IPS DF 4.7 (cell line): ENCODE data around the gene ALKBH7.

ENCODE experiments used
- DNase-seq: peaks from one replicate; pipeline ENCODE4 v3.0.0-alpha.2; 2013; ENCODE audit warnings: low spot score; ENCODE audit errors: extremely low read depth

ALKBH7 gene

DNA sequence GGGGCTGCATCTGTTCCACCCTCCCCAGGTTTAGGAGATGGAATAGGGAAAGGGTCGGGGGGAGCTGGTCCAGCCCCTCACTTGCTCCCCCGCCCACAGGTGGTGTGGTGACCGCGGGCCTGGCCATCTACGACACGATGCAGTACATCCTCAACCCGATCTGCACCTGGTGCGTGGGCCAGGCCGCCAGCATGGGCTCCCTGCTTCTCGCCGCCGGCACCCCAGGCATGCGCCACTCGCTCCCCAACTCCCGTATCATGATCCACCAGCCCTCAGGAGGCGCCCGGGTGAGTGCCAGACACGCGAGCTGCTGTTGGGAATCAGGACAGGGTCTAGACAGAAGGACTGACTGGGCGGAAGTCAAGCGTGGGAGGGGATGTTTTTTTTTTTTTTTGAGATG, 8.2 kb upstream of the ALKBH7 start:
- no peak for DNase-seq

DNA sequence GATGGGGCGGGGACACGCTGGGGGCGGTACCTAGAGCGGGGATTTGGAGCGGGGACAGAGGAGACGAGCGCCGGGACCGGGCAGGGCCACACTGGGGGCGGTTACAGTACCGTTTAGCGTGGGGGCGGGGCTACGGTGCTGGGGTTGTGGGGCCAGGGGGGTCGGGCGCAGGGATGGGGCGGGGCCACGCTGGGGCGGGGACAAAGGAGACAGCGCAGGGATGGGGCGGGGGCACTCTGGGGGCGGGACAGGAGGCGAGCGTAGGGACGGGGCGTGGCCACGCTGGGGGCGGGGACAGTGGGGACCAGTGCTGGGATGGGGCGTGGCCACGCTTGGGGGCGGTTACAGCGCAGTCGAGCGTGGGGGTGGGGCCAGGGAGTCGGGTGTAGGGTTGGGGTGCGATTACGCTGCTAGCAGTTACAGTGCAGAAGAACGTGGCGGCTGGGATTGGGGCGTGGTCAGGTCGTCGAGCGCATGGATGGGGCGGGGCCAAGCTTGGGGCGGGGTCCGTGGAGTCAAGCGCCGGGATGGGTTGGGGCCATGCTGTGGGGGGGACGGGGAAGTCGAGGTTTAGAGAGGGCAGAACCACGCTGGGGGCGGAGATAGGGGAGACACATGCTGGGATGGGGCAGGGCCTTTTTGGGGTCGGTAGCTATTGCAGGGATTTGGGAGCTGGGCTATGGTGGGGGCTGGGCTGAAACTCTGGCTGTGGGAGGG, 660 bp downstream of the ALKBH7 start:
- no peak for DNase-seq

DNA sequence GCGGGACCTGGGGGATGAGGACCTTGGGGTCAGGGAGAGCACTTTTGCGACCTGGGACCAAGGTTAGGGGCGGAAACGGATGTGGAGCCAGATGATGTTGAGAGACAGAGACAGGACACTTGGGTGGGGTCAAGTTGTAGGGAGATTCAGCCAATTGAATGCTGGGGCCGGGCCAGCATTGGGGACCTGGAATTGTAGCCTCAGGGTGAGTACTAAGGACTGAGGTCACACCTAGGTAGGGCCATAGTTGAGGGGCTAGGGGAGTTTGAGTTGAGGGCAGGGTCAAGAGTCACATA, 1.2 kb downstream of the ALKBH7 start:
- DNase-seq: no peak

- no peak for DNase-seq
These were observed 1.6 kb downstream of the ALKBH7 start for GRCh38 chr19:6374161-6374709.

DNA sequence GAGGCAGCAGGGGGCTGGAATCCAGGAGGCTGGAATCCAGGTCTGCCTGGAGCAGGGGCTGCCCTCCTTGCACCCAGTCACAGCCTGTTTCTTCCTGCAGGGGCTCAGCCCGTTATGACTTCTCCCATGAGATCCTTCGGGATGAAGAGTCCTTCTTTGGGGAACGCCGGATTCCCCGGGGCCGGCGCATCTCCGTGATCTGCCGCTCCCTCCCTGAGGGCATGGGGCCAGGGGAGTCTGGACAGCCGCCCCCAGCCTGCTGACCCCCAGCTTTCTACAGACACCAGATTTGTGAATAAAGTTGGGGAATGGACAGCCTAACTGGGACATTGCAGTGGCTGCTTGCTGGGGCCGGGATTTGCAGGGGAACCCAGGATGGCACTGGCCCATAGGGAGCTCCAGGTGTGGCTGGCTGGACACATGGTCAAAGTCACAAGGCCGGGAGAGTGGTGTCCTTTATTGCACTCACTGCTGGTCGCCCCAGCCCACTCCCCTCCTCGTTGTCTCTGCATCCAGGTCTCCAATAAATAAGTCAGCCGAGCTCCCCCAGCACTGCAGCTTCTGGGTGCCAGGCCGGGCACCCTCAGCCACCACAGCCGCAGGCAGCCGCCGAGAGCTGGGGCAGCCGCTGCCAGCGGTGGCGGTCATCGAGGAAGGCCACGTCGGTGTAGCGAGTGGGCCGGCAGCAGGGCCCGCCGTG, 2.3 kb downstream of the ALKBH7 start:
- DNase-seq: no peak

GRCh38 chr19:6375411-6376010, 2.9 kb downstream of the ALKBH7 start, which contains the start of gene PSPN:
PSPN (minus strand) TSS chr19:6375933; CDS start chr19:6375849, 84 bp downstream.
- DNase-seq: no peak

DNA sequence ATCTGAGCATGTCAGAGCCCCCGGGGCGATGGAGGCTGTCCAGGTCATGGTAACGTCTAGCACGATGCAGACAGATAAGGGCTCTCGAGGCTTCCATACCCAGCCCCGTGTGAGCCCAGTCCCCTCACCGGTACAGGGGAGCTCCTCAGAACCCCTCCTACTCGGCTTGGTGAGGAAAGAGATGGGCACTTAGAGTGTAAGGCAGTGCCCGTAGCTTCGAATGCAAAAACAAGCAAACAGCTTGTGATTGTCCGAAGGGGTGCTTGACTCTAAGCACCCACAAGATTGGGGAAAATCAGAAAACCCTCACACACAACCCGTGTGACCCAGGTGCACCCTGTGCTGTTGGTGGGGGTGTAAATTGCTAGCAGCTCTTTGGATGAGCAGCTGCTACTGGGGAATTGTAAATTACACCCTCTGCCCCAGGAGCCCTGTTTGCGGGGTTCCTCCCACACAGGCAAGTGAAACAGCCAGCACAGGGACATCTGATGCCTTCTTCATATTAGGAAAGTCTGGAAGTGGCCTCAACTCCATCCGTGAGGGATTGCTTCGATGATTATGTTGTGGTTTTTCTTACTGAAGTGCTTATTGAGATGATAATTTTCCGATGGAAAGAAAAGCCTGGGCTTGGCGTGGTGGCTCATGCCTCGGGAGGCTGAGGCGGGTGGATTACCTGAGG, 4.1 kb downstream of the ALKBH7 start:
- no peak for DNase-seq

- no peak for DNase-seq
These were observed 5.4 kb downstream of the ALKBH7 start for GRCh38 chr19:6378041-6378440.

GRCh38 chr19:6378486-6378885, 5.9 kb downstream of the ALKBH7 start:
- no peak for DNase-seq

GRCh38 chr19:6379744-6380143, 7.2 kb downstream of the ALKBH7 start:
- no peak for DNase-seq

DNA sequence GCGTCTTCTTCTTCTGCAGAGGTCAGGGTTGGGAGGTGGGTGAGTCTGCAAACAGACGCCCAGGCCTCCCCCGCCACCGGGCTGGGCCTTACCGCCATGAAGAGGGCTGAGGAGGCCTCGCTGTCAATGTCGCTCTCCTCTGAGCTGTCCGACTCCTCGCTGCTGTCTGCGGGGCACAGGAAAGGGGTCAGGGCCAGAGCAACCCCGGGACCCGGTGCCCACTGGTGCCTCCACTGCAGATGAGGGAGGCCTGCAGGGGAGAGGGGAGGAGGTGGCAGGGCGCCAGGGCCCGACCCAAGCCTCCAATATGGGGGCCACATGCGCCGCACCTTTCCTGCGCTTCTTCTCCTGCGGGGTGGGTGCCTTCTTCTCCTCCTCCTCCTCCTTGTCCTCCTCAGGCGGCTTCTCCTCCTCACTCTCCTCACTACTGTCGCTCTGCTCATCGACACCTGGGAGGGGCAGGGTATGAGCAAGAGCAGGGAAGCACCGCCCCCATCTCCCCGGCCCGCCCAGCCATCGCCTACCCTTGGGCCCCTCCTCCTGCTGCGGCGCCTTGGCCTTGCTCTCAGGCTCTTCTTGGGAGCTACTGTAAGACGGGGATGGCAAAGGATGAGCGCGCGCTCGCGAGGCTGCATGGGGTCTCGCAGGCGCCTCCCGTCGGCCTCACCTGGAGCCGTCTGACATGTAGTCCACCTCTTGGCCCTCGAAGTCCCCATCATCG, 8.6 kb downstream of the ALKBH7 start:
- no peak for DNase-seq

- no peak for DNase-seq
These were observed 10.6 kb downstream of the ALKBH7 start for GRCh38 chr19:6383188-6383587.

GRCh38 chr19:6384381-6384780, 11.8 kb downstream of the ALKBH7 start:
- DNase-seq: no peak

GRCh38 chr19:6387372-6387771, 14.8 kb downstream of the ALKBH7 start:
- DNase-seq: no peak

- no peak for DNase-seq
These were observed 19.9 kb downstream of the ALKBH7 start for GRCh38 chr19:6392221-6393073.

DNA sequence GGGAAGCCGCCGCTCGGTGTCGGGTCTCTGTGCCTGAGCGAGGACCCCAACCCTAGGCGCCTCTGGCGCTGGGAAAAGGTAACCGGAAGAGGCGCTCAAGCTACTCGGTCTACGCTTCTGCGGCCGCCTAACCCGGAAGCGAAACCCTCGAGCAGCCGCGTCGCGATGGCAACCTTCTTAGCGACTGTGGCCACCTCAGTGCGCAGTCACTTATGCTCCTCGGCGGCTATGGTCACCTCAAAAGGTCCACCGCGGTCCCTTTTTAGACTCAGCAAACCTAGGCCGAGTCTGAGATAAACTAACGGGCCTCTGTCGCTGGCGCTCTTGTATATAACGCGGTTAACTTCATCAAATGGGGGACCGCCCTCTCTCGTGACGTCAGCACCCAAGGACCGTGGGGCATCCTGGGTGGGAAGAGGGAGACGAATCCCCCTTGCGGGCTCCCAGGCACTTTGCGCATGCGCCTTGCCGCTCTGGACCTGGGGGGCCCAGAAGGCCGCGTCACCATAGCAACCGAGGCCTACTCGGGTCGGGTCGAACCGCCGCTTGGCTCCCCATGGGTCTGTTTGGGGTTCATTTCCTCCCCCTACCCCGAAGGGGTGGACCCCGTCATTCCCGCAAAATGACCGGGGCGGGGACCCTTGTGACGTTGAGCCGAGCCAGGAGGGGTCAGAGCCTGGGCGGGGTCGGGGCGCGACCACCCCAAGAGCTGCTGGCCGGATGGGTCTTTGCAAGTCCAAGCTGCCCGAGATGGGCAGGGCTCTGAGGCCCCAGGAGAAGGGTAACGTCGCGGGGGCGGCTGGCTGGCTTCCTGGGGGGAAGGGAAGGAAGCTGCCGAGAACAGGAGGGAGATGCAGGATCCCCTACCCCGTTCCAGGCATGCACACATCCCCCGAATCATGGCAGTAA, 20.7 kb downstream of the ALKBH7 start, which contains the start of gene GTF2F1:
Gene GTF2F1, minus strand, starts transcription at position 91 of the 909 bp plus-strand sequence. CDS start 169 bp downstream, outside the sequence.
- DNase-seq: no peak

GRCh38 chr19:6393983-6394412, 21.4 kb downstream of the ALKBH7 start:
- no peak for DNase-seq

GRCh38 chr19:6394831-6395230, 22.2 kb downstream of the ALKBH7 start:
- no peak for DNase-seq

GRCh38 chr19:6396305-6396704, 23.7 kb downstream of the ALKBH7 start:
- DNase-seq: no peak
